Adrenal gland (tissue), 12 donors: ENCODE results near the gene LLGL1. TPM values are rescaled to one million over a fixed set of nuclear protein-coding genes. Genes with fewer than 3 reads are reported as not detected.

Experiments
- DNase-seq, 7 donors: peaks; one replicate each; pipeline ENCODE4 v3.0.0-alpha.2; 2019 to 2020
- H3K27ac ChIP-seq, 5 donors: fragments of 200-600 bp; sonication (generic) in 4 of 5; 1 replicate in 3 of 5; 2 replicates in 2 of 5; pipeline versions ENCODE4 v1.5.1 to v1.8.0; 2016 to 2020; ENCODE audit warnings: mild to moderate bottlenecking in 1 of 5
- H3K27me3 ChIP-seq: fragments of 200-600 bp; 2 replicates; pipeline ENCODE4 v1.8.0; 2021
- H3K36me3 ChIP-seq, 2 donors: fragments of 200-600 bp; replicated peaks in 1 of 2; 1 replicate in 1 of 2; 2 replicates in 1 of 2; pipeline versions ENCODE4 v1.5.1 to v1.8.0; 2018 to 2022
- H3K4me1 ChIP-seq, 2 donors: fragments of 200-600 bp; replicated peaks in 1 of 2; 1 replicate in 1 of 2; 2 replicates in 1 of 2; pipeline versions ENCODE4 v1.5.1 to v1.8.0; 2018 to 2021
- H3K4me3 ChIP-seq, 4 donors: fragments of 200-600 bp; sonication (generic) in 3 of 4; one replicate each; pipeline ENCODE4 v1.5.1; 2016 to 2018
- H3K9me3 ChIP-seq, 3 donors: fragments of 200-600 bp; sonication (generic) in 1 of 3; replicated peaks in 1 of 3; 1 replicate in 2 of 3; 2 replicates in 1 of 3; pipeline versions ENCODE4 v1.5.1 to v1.8.0; 2016 to 2021
- POLR2A ChIP-seq, 2 donors: fragments of 450-650 bp; IDR thresholded peaks; one replicate each; pipeline ENCODE4 v1.6.1; 2017; ENCODE audit warnings: antibody characterized with exemption in 2 of 2, mild to moderate bottlenecking in 2 of 2, moderate library complexity in 1 of 2
- WGBS, 4 donors: extraction: QIAGEN DNeasy Blood & Tissue Kit in 2 of 4; methylation state at CpG; one replicate each; pipeline versions ENCODE4 v1.1.5 to v1.1.7; 2013 to 2017; 5-methylcytosine and 5-hydroxymethylcytosine counted together
- intact Hi-C, 2 donors: fragments of 100-400 bp; cut with DNase I; formaldehyde crosslinking; loops; one replicate each; pipeline versions ENCODE4 v1.14.1 to v1.15.0; 2022 to 2023
- polyA plus RNA-seq, 3 donors: library from polyadenylated mRNA; stranded (reverse); fragments of 200-250 nt in 2 of 3; fragments of 350-450 nt in 1 of 3; fragmentation: Illumina TruSeq in 1 of 3; extraction: RNeasy Lipid Tissue Mini Kit (QIAGEN cat#74804) in 1 of 3; gene quantifications; one replicate each; pipeline ENCODE4 v1.2.3, GENCODE V29; 2013 to 2014
- total RNA-seq, 9 donors: library from RNA; depleted of rRNA in 4 of 9; stranded (reverse); fragments of >200 nt in 4 of 9; fragments of 120-200 nt in 1 of 9; fragmentation: NEBNext Ultra II Directional in 1 of 9; extraction: Animal tissue kit (Norgen Biotek cat#: 25700) in 1 of 9; gene quantifications; one replicate each; pipeline versions ENCODE4 v1.1.0 to v1.2.4, GENCODE V29; 2013 to 2023
- TF ChIP-seq, protein P1 (sequence below), 6 experiments: fragments of 450-650 bp in 4 of 6; fragments of 200-600 bp in 2 of 6; sonication (generic) in 1 of 6; IDR thresholded peaks; 1 replicate in 5 of 6; 2 replicates in 1 of 6; pipeline versions ENCODE4 v1.5.1 to v1.8.0; 2016 to 2021; ENCODE audit warnings: antibody characterized with exemption in 6 of 6, mild to moderate bottlenecking in 2 of 6, moderate library complexity in 1 of 6
- donor health status: healthy with polysubstance abuse.
- donor health status: Bipolar disorder and iron deficiency.
- donor health status: DM: yes; HTN: yes; CAD: no.
- donor health status: DM: no; HTN: no; CAD: no.
- donor health status: DM: no; HTN: no; CAD: no.
- donor health status: DM: yes; HTN: yes; CAD: no.

LLGL1 gene
- total and polyA plus RNA-seq, 12 donors: 4.1 to 65.1 (median 36.5) TPM

DNA sequence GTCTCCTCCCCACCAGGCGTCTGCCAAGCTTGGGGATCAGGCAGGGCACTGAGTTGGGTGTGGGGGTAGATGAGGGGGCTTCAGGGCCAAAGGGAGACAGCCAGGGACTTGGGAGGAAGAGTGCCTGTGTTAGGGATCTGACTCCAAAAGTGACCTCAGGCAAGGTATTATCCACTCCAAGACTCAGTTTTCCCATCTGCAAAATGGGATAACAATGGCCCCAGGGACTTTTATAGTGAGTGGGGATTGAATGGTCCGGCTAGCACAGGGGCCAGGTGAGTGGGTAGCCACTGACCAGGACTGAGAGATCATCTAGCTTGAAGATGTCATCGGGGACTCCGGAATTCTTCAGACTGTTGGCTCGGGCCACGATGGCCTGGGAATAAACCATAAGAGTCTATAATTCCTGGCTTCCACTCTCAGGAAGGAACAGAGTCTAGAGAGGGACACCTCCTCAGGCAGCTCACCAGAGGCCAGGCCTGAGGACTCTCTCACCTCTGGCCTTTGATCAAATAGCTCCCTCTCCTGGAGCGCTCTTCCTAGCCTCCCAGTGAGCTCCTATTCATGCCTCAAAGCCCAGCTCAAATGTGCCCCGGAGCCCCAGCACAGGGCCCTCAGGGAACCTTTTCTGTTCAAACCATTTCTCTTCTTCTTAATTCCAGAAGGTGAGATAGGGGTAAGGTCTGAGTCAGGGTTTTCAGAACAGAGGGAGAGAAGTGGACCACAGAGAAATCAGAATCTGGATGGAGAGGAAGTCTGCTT lies 29.6 kb downstream of the LLGL1 start:
- intact Hi-C loops: loop anchor here in 1 of 2 donors (10.0 kb wide), 1 partner anchor 70 kb away; the partner anchor contains the start of gene ALKBH5
- no peak for DNase-seq
- H3K4me1 ChIP-seq: peaks cover 19 to 27% of the 10 kb centered on the region in 2 donors
- no peaks in the 10 kb centered on the region for H3K9me3 ChIP-seq
- no peak overlapping the region for H3K27ac ChIP-seq
- H3K27me3 ChIP-seq: no peaks in the 10 kb centered on the region
- TF ChIP-seq, protein P1, sequence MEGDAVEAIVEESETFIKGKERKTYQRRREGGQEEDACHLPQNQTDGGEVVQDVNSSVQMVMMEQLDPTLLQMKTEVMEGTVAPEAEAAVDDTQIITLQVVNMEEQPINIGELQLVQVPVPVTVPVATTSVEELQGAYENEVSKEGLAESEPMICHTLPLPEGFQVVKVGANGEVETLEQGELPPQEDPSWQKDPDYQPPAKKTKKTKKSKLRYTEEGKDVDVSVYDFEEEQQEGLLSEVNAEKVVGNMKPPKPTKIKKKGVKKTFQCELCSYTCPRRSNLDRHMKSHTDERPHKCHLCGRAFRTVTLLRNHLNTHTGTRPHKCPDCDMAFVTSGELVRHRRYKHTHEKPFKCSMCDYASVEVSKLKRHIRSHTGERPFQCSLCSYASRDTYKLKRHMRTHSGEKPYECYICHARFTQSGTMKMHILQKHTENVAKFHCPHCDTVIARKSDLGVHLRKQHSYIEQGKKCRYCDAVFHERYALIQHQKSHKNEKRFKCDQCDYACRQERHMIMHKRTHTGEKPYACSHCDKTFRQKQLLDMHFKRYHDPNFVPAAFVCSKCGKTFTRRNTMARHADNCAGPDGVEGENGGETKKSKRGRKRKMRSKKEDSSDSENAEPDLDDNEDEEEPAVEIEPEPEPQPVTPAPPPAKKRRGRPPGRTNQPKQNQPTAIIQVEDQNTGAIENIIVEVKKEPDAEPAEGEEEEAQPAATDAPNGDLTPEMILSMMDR (IDR thresholded peaks at IDR 0.05): no peak
- TF ChIP-seq POLR2A (IDR thresholded peaks at IDR 0.05): no peak
- WGBS, 4 donors: 94 to 96% (median 95%) methylated on average over 8 of the region's 8 CpGs
- no peak overlapping the region for H3K4me3 ChIP-seq
- H3K36me3 ChIP-seq: peaks cover 0 to 67% of the 10 kb centered on the region in 2 donors

GRCh38 chr17:18256351-18256750 lies 30.9 kb downstream of the LLGL1 start:
- H3K27me3 ChIP-seq: no peaks in the 10 kb centered on the region
- no peak for TF ChIP-seq POLR2A (IDR thresholded peaks at IDR 0.05)
- intact Hi-C loops: loop anchor here in 1 of 2 donors (10.0 kb wide), 1 partner anchor 72 kb away; the partner anchor contains the start of gene ALKBH5
- peaks cover 23 to 33% of the 10 kb centered on the region in 2 donors for H3K4me1 ChIP-seq
- peaks cover 0 to 55% of the 10 kb centered on the region in 2 donors for H3K36me3 ChIP-seq
- H3K9me3 ChIP-seq: no peaks in the 10 kb centered on the region
- peak overlapping the region in 2 of 5 donors; percentile 96 for H3K27ac ChIP-seq
- DNase-seq: peak in 3 of 7 donors; percentile 20 to 48 (median 39)
- H3K4me3 ChIP-seq: no peak overlapping the region
- WGBS, 4 donors: 31 to 41% (median 35%) methylated on average over 7 to 11 of the region's 11 CpGs

GRCh38 chr17:18256776-18257175 lies 31.3 kb downstream of the LLGL1 start:
- peak overlapping the region in 2 of 5 donors; percentile 96 for H3K27ac ChIP-seq
- H3K36me3 ChIP-seq: peaks cover 0 to 50% of the 10 kb centered on the region in 2 donors
- H3K4me3 ChIP-seq: no peak overlapping the region

GRCh38 chr17:18257268-18257981 lies 32.0 kb downstream of the LLGL1 start:
- Histone ChIP-seq H3K9me3 (no peaks in the 10 kb centered on the region), H3K27me3 (no peaks in the 10 kb centered on the region), H3K4me3 (peak overlapping the region; percentile 30 to 97 (median 86)), H3K36me3 (peaks cover 0 to 44% of the 10 kb centered on the region in 2 donors), H3K4me1 (peaks cover 33 to 43% of the 10 kb centered on the region in 2 donors), H3K27ac (peak overlapping the region; percentile 92 to 100 (median 96))
- no peak for TF ChIP-seq POLR2A (IDR thresholded peaks at IDR 0.05)
- TF ChIP-seq, protein P1 (IDR thresholded peaks at IDR 0.05): no peak
- peak in 6 of 7 donors; percentile 22 to 89 (median 80) for DNase-seq
- intact Hi-C loops: loop anchor here in 1 of 2 donors (10.0 kb wide), 1 partner anchor 73 kb away; the partner anchor contains the start of gene ALKBH5
- 12 to 20% (median 18%) methylated on average over 13 to 18 of the region's 18 CpGs for WGBS, 4 donors

More at GRCh38 chr17:18256776-18257175, 31.3 kb downstream of the LLGL1 start:
- peak in 1 of 7 donors; percentile 21 for DNase-seq
- Histone ChIP-seq H3K27me3 (no peaks in the 10 kb centered on the region), H3K9me3 (no peaks in the 10 kb centered on the region), H3K4me1 (peaks cover 27 to 37% of the 10 kb centered on the region in 2 donors)
- WGBS, 4 donors: 50 to 67% (median 59%) methylated on average over 1 to 7 of the region's 7 CpGs
- intact Hi-C loops: loop anchor here in 1 of 2 donors (10.0 kb wide), 1 partner anchor 72 kb away; the partner anchor contains the start of gene ALKBH5
- TF ChIP-seq POLR2A (IDR thresholded peaks at IDR 0.05): no peak
- TF ChIP-seq, protein P1 (IDR thresholded peaks at IDR 0.05): no peak
